RKO (cell line): ENCODE measurements around the gene RHPN2.

Source experiments
- DNase-seq: peaks from one replicate; pipeline ENCODE4 v3.0.0-alpha.2; 2016; ENCODE audit warnings: low spot score

RHPN2 gene

DNA sequence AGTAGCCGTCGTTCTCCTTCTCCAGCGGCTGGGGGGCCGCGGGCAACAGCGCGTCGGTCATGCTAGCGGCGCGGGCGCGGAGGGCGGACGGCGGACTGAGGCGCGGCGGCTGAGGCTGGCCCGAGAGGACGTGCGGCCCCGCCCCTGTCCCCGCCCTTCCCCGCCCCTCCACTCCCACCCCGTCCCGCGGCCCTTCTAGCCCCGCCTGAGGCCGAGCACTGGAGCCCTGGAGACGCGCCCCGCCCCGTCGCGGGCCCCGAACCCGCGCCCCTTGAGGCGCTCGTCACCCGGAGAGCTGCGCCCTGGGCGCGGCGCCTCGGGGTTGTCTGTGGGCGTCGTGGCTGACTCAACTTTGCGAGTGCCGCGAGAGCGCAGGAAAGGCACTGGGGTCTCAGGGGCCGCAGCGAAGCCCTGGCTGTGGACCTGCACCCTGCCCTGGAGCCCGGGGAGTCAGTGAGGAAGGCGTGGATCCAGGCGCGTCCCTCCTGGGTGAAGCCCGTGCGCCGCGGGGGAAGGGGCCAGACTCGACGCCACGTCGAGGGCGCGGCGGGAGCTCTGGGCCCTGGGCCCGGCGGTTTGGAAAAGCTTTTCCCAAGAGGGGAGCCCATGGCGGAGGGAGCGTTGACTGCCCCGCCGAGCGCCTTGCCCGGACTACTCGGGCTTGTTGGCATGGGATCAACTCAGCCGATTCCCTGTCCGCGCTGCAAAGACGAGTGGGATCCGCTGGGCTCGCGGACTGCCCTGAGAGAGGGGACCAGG, at the start of gene RHPN2:
TSS of gene RHPN2 (minus strand) at position 97 of the 759 bp plus-strand sequence. CDS start at position 61, 36 bp downstream.
- DNase-seq, result peak; percentile 84

DNA sequence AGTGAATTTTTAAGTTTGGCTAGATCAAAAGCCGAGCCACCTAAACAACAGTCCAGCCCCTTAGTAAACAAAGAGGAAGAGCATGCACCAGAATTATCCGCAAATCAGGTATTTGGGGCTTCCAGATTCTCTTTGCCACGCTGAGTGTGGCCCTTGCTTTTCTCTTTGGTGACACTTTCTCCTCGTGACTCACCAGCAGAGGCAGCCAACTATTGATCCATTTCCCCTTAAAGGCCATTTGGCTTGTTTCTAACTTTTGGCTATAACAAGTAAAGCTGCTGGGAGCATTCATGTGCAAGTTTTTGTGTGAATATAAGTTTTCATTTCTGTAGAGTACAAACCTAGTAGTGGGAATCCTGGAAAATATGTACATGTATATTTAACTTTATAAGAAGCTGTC, 49.6 kb upstream of the RHPN2 start:
- DNase-seq, result no peak

DNA sequence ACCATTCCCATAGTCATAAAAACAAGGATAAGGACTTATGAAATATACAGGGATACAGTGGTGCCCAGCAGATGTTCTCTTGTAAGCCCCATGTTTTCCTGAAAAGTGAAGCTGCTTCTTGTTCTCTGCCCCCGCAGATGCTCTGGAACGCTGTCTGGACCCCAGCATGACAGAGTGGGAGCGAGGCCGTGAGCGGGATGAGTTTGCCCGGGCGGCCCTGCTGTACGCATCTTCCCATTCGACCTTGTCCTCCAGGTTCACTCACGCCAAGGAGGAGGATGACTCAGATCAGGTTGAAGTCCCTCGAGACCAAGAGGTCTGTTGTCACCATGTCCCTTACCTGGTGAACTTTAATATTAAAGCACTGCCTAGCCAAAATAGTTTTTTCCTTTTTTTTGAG, 46.9 kb upstream of the RHPN2 start:
- no peak for DNase-seq

DNA sequence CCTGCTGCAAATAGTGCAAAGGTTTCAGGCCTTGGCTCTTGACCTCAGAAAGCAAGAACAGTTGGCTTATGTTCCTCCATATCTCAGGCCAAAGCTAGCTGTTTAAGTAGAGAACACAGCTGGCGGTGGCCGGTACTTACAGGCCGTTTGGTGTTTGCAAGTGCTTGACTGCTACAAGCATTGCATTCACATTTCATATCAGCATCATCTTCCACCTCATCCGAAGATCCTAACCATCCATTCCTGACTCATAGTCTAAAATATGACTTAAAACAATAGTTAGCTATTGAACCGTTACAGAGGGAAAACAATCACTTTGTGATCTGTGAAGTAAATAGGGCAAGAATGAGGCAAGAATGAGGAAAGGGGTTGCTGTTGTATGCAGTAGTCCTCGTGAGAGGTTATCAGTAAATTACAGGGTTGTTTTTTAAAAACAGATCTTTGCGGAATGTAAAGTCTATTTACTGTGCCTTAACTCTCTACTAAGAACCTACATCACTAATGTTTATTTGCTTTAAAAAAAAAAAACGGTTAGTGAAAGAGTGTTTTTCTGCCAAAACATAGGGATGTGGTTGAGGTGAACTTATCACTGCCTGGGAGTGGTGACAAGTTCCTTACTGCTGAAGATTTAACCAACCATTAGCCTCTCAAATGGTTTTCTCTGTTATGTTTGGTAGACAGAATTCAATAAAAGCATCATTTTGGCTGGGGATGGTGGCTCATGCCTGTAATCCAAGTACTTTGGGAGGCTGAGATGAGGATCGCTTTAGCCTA, 45.6 kb upstream of the RHPN2 start:
- no peak for DNase-seq

DNA sequence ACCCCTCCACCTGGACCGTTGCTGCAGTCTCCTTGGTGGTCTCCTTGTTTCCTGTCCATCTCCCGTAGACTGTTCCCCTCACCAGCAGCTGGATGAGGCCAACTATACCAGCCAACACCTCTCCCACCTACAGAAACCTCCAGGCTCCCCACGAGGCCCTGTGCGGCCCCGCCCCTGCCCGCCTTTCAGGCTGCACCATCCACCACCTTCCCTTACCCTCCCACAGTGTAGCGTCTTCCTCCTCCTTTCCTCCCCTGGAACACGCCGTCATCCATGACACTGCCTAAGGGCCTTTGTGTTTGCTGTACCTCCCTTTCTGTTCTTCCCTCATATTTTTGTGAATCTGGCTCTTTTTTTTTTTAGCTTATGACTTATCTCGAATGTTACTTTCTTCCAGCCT, 43.5 kb upstream of the RHPN2 start:
- DNase-seq, result no peak

DNA sequence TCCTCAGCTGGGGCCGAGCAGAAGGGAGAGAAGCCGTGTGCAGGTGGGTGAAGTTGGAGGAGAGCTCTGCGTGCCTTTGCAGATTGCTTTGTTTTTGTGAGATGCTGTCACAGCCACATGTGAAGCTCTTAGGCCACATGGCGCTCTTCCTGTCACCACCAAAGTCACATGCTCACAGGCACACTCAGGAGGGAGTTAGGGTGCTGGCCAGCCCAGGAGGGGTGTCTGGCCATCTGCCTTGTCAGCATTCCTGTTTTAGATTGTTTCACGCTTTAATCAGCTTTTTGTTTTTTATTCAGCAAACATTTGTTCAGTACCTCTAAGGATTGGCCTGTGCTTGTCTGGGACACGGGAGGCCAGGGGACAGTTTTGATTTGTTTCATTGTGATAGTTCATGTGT, 38.2 kb upstream of the RHPN2 start:
- DNase-seq, result no peak

DNA sequence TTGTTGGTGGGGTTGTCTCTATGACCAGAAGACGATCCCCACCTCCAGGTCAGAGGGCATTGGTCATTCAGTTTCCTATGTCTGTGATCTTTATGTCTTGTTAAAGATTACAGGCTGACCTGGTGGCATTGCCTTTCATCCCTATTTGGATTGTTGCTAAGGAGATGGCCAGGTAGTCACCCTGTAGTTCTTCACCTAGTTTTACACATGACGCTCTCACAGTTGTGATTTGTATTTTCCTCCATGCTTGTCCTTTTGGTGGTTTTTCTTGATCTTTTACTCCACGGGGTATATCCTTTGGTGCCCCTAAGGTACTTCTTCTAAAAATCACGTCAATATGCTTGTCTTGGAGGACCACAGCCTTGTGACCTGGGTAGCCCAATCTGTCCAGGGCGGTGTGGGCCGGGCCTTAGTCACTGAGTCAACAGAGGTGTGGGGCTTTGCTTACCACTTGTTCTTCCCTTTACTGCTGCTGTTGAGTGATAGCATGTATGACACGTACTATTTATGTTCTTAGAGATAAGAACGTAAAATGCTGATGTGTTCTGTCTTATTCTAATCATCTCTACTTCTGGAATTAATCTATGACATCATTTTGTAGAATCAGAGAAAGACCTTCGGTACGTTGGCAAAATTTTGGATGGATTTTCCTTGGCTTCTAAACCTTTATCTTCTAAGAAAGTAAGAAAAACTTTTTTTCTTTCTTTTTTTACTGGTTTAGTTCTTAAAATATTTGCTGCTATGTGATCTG, 36.4 kb upstream of the RHPN2 start:
- DNase-seq, result no peak

DNA sequence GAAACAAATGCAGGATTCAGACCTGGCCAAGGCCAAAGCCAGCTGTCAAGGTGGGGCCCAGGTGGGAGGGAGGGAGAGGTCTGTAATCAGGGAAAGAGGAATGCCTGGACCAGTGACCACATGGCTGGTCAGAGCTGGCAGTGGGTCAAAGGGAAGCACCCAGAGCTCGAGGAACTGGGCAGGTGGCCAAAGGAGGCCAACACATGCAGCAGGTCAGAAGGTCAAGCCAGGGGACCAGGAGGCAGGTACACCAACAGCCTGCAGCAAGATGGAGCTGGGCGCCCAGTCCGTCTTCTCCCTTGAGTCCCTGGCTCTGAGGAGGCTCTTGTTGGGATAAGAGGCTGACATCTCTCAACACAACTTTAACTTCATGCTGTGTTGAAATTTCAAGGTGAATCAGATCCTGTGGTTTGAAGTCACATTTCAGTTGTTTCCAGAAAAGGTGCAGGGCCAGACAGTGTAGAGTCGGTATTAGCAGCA, 33.4 kb upstream of the RHPN2 start:
- DNase-seq, result no peak

DNA sequence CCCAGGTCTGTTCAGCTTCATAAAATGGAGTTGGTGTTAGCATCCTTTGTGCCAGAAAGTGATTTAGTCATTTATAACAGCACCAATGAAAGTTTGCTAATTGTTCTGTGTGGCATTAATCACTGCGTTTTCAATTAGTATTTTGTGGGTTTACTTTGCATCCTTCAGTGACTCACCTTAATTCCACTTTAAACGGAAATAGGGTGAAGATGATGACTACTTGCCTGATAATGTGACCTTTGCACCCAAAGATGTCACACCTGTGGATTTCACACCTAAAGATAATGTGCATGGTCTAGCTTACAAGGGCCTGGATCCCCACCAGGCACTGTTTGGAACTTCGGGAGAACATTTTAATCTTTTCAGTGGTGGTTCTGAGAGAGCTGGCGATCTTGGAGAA, 31.3 kb upstream of the RHPN2 start:
- peak; percentile 16 for DNase-seq

DNA sequence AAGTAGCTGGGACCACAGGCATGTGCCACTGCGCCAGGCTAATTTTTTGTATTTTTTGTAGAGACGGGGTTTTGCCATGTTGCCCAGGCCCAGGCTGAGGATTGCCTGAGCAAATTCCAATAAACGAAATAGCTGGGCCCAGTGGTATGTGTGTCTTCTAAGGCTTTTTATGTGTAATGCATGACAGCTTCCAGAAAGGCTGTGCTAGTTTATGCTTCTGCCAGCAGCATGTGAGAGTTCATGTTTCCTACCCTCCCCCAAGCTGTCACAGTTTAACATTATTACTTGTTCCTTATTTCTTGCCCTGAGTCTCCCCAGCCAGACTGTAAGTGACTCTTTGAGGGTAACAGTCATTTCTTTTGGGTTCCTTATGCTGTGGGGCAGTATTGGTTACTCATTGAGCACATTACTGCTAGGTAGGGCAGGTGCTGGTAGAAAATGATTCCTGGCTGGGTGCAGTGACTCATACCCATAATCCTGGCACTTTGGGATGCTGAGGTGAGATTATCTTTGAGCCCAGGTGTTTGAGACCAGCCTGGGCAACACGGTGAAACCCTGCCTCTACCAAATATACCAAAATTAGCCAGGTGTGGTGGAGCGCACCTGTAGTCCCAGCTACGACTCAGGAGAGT, 29.9 kb upstream of the RHPN2 start:
- no peak for DNase-seq

DNA sequence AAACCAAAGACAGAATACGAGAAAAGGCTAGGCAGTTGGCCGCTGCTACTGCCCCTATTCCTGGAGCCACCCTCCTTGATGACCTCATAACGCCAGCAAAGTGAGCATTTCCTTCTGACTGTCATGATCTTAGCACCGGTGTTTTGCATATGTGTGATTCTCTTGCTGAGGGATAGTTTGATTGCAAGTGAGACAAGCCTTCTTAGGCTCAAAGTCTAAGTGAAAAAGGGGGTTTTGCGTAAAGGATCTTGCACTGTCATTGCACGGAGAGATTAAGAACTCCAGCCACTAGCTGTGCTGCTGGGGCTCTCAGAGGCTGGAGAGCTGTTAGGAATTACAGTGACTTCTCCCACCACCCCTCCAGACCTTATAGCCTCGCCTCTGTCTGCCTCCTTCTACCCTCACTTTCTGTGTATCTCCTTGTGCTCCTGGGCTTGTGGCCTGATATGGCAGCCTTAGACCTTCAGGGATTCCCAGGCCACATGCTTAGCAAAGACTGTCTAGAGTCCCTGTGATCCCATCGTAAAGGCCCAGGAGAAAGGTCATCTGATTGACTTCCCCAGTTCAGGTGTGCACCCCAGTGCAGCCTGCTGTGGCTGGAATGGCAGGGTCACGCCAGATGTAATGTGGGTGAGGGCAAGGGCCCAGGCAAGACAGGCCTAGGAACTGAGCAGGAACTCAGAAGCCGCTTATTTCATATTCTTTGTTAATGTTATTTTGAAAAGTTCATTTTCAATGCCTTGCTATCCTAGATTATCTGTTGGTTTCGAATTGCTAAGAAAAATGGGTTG, 28.9 kb upstream of the RHPN2 start:
- no peak for DNase-seq

DNA sequence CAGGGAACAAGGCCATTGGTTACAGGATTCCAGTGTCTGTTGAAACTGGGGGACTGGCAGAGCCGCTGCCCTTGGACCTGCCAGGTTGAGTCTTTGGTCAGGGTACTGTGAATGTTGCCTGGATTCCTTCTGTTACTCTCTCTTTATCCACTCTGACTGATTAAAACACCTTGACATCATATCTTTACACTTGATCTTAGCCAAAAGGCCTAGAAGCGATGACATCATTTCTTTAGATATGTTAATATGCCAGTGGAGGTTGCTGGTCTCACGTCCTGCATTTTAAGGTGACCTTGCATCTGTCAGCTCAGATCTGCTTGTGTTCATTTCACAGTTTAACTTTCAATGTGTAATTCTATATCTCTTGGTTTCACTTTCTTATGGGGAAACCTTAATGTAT, 25.5 kb upstream of the RHPN2 start:
- DNase-seq, result no peak

DNA sequence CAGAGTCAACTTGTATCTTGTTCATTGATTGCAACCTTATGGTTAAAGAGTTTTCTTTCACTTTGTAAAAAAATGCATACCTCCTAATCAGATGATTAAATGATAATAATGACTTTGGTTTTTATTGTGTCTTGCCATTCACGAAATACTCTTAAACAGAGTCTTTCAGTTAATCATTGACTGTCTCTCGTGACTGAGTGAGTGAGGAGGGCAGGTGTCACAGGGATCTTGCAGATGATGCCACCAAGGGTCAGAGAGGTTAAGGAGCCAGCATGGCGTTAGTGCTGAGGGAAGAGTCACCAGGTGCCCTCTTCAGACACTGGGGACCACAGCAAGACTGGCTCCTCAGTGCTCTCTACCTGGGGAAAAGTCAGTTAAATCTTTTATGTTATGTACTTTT, 24.3 kb upstream of the RHPN2 start:
- no peak for DNase-seq

DNA sequence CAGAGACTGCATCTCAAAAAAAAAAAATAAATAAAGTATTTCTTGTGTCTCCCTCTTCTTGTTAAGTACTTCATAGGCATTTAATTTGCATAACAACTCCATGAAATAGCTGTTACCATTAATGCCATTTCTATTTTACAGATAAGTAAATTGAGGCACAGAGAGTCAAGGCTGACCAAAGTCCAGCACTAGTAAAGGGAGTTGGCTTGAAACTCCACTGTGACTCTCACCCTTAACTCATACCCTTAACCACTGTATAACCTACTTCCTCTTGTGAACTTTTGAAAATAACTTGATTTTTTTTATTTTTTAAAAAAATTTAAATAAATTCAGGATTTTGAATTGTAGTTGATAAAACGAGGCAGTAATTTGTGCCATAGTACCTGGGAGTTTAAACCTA, 22.3 kb upstream of the RHPN2 start:
- no peak for DNase-seq

DNA sequence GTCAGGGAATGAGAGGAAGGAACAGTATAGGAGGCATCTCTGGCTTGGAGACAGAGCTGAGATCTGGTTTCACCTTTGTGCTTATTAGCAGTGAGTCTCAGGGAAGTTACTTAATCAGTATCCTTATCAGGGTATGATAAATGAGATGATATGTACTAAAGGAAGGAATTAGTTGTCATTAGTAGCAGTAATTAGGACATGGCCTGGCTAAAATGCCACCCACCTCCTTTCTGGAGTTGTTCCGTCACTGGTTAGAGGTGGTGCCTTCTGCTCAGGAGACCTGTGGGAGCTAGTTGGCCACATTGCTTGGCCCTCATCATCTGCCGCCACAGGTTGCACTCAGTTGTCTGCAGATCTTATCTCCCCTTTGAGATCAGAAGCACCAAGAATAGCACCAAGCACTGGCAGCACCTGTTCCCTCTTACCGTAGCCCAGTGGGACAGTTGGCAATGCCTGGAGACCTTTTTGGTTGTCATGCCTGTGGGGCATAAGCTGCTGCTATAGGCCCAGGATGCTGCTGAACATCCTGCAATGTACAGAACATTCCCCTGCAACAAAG, 21.0 kb upstream of the RHPN2 start:
- DNase-seq, result no peak

DNA sequence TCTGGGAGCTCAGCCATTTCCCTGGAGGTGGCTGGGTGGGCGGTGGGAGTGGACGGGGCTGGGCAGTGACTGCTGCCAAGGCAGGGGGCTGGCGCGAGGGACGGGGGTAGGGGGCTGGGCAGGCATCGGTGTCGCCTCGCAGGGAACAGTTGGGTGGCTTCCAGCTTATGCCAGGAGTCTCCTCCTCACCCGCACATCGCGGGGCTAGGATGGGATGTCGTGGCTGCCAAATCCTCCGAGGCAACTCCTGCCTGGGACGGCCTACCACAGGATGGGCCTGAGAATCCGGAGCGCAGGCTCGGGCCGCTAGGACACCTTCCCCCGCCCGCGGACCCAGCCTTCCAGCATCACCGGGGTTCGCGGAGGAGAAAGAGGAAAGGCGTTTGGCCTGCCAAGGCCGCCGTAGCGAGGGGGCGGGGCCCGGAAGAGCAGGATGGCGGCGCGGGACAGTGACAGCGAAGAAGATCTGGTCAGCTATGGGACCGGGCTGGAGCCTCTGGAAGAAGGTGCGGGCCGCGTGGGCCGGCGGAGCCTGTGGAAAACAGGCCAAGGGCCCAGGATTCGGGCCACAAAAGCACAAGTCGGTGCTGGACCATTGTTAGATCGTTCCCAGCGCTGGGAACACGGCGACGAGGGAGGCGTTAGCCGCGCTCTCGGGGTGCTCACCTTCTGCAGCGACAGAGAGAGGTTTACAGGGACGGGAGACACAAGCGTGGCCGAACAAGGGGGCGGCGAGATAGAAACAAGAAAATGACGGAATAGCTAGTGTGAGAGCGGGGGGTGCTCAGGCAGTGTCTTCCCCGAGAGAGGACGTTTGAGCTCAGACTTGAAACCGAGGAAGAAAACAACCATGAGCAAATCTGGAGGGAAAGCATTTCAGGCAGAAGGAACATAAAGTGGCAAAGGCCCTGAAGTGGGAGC, 16.3 kb upstream of the RHPN2 start, which contains the start of gene GPATCH1:
TSS of gene GPATCH1 (plus strand) at position 421 of the 921 bp plus-strand sequence. CDS start at position 434, 13 bp downstream.
- peak; percentile 87 for DNase-seq

DNA sequence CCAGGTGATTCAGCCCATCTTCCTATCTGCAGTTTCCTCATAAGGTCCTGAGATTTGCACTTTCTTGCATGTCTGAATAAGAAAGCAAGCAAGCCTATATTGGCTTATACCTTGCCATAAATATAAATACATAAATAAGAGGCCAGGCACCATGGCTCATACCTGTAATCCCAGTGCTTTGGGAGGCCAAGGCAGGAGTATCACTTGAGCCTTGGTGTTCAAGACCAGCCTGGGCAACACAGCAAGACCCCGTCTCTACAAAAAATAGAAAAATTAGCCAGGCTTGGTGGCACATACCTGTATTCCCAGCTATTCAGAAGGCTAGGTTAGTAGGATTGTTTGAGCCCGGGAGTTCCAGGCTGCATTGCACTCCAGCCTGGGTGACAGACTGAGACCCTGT, 10.8 kb upstream of the RHPN2 start:
- DNase-seq, result no peak

DNA sequence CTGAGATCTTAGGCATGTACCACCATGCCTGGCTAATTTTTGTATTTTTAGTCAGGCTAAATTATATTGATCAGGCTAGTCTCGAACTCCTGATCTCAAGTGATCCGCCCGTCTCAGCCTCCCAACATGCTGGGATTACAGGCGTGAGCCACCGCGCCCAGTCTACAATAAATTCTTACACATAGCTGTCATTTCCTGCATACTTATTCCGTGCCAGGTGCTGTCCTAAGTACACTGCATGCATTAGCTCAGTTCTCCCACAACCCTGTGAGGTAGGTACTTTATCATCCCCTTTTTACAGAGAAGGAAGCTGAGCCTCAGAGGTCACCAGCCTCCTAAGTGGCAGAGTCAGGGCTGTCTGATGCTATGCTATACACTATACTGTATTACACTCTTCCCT, 7.2 kb upstream of the RHPN2 start:
- peak; percentile 71 for DNase-seq

DNA sequence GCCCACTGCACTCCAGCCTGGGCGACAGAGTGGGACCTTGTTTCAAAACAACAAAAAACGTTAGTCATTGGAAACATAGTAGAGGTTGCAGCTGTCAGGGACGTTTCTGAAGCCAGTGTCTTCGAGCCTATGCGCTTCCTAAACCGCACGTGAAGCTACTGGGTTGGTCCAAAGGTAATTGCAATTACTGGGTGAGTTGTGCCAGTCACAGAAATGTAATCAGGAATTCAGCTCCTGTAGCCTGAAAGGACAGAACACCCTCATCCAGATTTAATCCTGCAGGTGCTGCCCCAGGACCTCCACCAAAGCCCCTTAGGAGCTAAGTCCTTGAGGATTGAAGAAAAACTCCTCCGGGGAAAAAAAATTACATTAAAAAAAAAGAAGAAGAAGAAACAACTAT, 2.4 kb upstream of the RHPN2 start:
- DNase-seq, result no peak

DNA sequence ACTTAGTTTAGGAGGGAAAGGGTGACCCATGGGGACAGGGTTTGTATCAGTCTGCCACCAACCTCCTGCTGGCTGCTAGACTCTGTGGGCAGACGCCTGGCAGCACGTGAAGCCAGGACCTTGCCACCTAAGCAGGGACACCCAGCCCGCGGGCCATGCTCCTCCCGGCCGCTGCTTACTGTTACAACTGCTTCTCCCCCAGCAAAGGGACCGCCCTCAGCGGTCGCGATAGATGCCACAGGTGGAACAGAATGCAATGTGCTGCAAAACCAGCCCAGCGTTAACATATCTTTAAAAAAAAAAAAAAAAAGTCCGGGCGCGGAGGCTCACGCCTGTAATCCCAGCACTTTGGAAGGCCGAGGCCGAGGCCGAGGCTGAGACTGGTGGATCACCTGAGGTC, 1.9 kb upstream of the RHPN2 start:
- no peak for DNase-seq
